ENCODE data around the gene SOD2.

The SOD2 gene

GRCh38 chr6:159716247-159717096, 23.4 kb upstream of the SOD2 start:
- H2AFZ ChIP-seq (ENCODE audit: low read length), result no peak overlapping the region
- H3K9me3 ChIP-seq (replicated peaks; ENCODE audit: insufficient read depth, low read length), result no peaks in the 10 kb centered on the region
- no peak overlapping the region for H3K27ac ChIP-seq (ENCODE audit: low read length)
- no peaks in the 10 kb centered on the region for H3K9me2 ChIP-seq (replicated peaks; ENCODE audit: insufficient read depth, low read length)
- H3K4me3 ChIP-seq (ENCODE audit: low read length), result no peak overlapping the region
- H3K36me3 ChIP-seq (replicated peaks; ENCODE audit: insufficient read depth, low read length), result no peaks in the 10 kb centered on the region
- H4K20me1 ChIP-seq (ENCODE audit: insufficient read depth, low read length), result no peaks in the 10 kb centered on the region
- no peak for DNase-seq
- H3K9ac ChIP-seq (ENCODE audit: low read length), result no peak overlapping the region
- no peaks in the 10 kb centered on the region for H3K4me1 ChIP-seq (ENCODE audit: low read length)
- TF ChIP-seq EZH2 (optimal IDR thresholded peaks at IDR 0.05; ENCODE audit: low read depth, low read length), result no peak
- TF ChIP-seq CTCF (IDR thresholded peaks at IDR 0.05; ENCODE audit: low read length), result no peak
- TF ChIP-seq EZH2phosphoT487 (IDR thresholded peaks at IDR 0.05; ENCODE audit: low read length), result no peak
- no peaks in the 10 kb centered on the region; the same call in 1 of the 2 replicates for H3K79me2 ChIP-seq (ENCODE audit: low read length)
- no peak overlapping the region for H3K4me2 ChIP-seq (ENCODE audit: low read depth, low read length)
- H3K27me3 ChIP-seq (replicated peaks; ENCODE audit: insufficient read depth, low read length), result no peaks in the 10 kb centered on the region
- H3F3A ChIP-seq (ENCODE audit: insufficient read depth, low read length), result no peaks in the 10 kb centered on the region

GRCh38 chr6:159715605-159716004, 22.6 kb upstream of the SOD2 start:
- H3K27me3 ChIP-seq (replicated peaks; ENCODE audit: insufficient read depth, low read length), result no peaks in the 10 kb centered on the region
- no peaks in the 10 kb centered on the region for H3F3A ChIP-seq (ENCODE audit: insufficient read depth, low read length)
- no peaks in the 10 kb centered on the region for H3K9me3 ChIP-seq (replicated peaks; ENCODE audit: insufficient read depth, low read length)
- H3K9ac ChIP-seq (ENCODE audit: low read length), result no peak overlapping the region
- H3K9me2 ChIP-seq (replicated peaks; ENCODE audit: insufficient read depth, low read length), result no peaks in the 10 kb centered on the region
- H3K4me2 ChIP-seq (ENCODE audit: low read depth, low read length), result no peak overlapping the region
- TF ChIP-seq CTCF (IDR thresholded peaks at IDR 0.05; ENCODE audit: low read length) (no peak), EZH2phosphoT487 (IDR thresholded peaks at IDR 0.05; ENCODE audit: low read length) (no peak), EZH2 (optimal IDR thresholded peaks at IDR 0.05; ENCODE audit: low read depth, low read length) (no peak)
- H3K4me3 ChIP-seq (ENCODE audit: low read length), result no peak overlapping the region
- no peaks in the 10 kb centered on the region for H4K20me1 ChIP-seq (ENCODE audit: insufficient read depth, low read length)
- no peak for DNase-seq
- no peaks in the 10 kb centered on the region; the same call in 1 of the 2 replicates for H3K79me2 ChIP-seq (ENCODE audit: low read length)
- no peak overlapping the region for H2AFZ ChIP-seq (ENCODE audit: low read length)
- H3K36me3 ChIP-seq (replicated peaks; ENCODE audit: insufficient read depth, low read length), result no peaks in the 10 kb centered on the region
- H3K4me1 ChIP-seq (ENCODE audit: low read length), result no peaks in the 10 kb centered on the region
- H3K27ac ChIP-seq (ENCODE audit: low read length), result no peak overlapping the region

- Histone ChIP-seq H3K4me2 (ENCODE audit: low read depth, low read length) (no peak overlapping the region), H3K27ac (ENCODE audit: low read length) (no peak overlapping the region)
Observed at GRCh38 chr6:159715166-159715565, 22.1 kb upstream of the SOD2 start.

More at GRCh38 chr6:159715166-159715565, 22.1 kb upstream of the SOD2 start:
- TF ChIP-seq CTCF (IDR thresholded peaks at IDR 0.05; ENCODE audit: low read length) (no peak), EZH2phosphoT487 (IDR thresholded peaks at IDR 0.05; ENCODE audit: low read length) (no peak), EZH2 (optimal IDR thresholded peaks at IDR 0.05; ENCODE audit: low read depth, low read length) (no peak)
- Histone ChIP-seq H2AFZ (ENCODE audit: low read length) (no peak overlapping the region), H3K9me2 (replicated peaks; ENCODE audit: insufficient read depth, low read length) (no peaks in the 10 kb centered on the region), H3K9me3 (replicated peaks; ENCODE audit: insufficient read depth, low read length) (no peaks in the 10 kb centered on the region), H3K27me3 (replicated peaks; ENCODE audit: insufficient read depth, low read length) (no peaks in the 10 kb centered on the region), H3K36me3 (replicated peaks; ENCODE audit: insufficient read depth, low read length) (no peaks in the 10 kb centered on the region), H4K20me1 (ENCODE audit: insufficient read depth, low read length) (no peaks in the 10 kb centered on the region), H3F3A (ENCODE audit: insufficient read depth, low read length) (no peaks in the 10 kb centered on the region), H3K4me3 (ENCODE audit: low read length) (no peak overlapping the region), H3K4me1 (ENCODE audit: low read length) (no peaks in the 10 kb centered on the region), H3K9ac (ENCODE audit: low read length) (no peak overlapping the region), H3K79me2 (ENCODE audit: low read length) (no peaks in the 10 kb centered on the region; the same call in 1 of the 2 replicates)
- DNase-seq, result no peak

All from MM.1S (cell line).